Activated T-cell treated with anti-CD3 and anti-CD28 coated beads for 1 hour (primary cell): ENCODE results near the gene STOML2.

Experiments used
- DNase-seq: peaks from one replicate; pipeline ENCODE4 v3.0.0-alpha.2; 2020; ENCODE audit warnings: low read depth

Gene STOML2

GRCh38 chr9:35072461-35073278 lies 30.3 kb downstream of the STOML2 start, which contains the start of gene VCP:
VCP (minus strand) TSS chr9:35072625; CDS start chr9:35072353, 272 bp downstream.
- DNase-seq: peak; percentile 90

GRCh38 chr9:35071814-35072460 lies 31.0 kb downstream of the STOML2 start:
- peak; percentile 58 for DNase-seq

- DNase-seq: no peak
These were observed 31.8 kb downstream of the STOML2 start for GRCh38 chr9:35070823-35071813.

- no peak for DNase-seq
These were observed 33.9 kb downstream of the STOML2 start for GRCh38 chr9:35069020-35069419.

- DNase-seq: no peak
These were observed 35.9 kb downstream of the STOML2 start for GRCh38 chr9:35067056-35067455.

- DNase-seq: no peak
These were observed 42.3 kb downstream of the STOML2 start for GRCh38 chr9:35060548-35061207.

- no peak for DNase-seq
These were observed 43.5 kb downstream of the STOML2 start for GRCh38 chr9:35059438-35059837.

GRCh38 chr9:35057271-35057620 lies 45.7 kb downstream of the STOML2 start:
- no peak for DNase-seq

GRCh38 chr9:35056571-35057270 lies 46.2 kb downstream of the STOML2 start:
- no peak for DNase-seq

GRCh38 chr9:35054871-35055644 lies 47.9 kb downstream of the STOML2 start:
- DNase-seq: no peak

- DNase-seq: no peak
These were observed 48.6 kb downstream of the STOML2 start for GRCh38 chr9:35054185-35054835.

- DNase-seq: peak; percentile 31
These were observed 51.6 kb downstream of the STOML2 start for GRCh38 chr9:35051069-35051967.
